Stimulated activated CD4-positive, alpha-beta T cell treated with anti-CD3 and anti-CD28 coated beads, Interleukin-1b, Interleukin-23, amount 100 ng/mL, for 1 hour (primary cell): ENCODE data around the gene GRIN2A.

Source experiments
- DNase-seq, 2 donors: peaks; one replicate each; pipeline ENCODE4 v3.0.0-alpha.2; 2020; ENCODE audit warnings: low read depth in 2 of 2

The GRIN2A gene

DNA sequence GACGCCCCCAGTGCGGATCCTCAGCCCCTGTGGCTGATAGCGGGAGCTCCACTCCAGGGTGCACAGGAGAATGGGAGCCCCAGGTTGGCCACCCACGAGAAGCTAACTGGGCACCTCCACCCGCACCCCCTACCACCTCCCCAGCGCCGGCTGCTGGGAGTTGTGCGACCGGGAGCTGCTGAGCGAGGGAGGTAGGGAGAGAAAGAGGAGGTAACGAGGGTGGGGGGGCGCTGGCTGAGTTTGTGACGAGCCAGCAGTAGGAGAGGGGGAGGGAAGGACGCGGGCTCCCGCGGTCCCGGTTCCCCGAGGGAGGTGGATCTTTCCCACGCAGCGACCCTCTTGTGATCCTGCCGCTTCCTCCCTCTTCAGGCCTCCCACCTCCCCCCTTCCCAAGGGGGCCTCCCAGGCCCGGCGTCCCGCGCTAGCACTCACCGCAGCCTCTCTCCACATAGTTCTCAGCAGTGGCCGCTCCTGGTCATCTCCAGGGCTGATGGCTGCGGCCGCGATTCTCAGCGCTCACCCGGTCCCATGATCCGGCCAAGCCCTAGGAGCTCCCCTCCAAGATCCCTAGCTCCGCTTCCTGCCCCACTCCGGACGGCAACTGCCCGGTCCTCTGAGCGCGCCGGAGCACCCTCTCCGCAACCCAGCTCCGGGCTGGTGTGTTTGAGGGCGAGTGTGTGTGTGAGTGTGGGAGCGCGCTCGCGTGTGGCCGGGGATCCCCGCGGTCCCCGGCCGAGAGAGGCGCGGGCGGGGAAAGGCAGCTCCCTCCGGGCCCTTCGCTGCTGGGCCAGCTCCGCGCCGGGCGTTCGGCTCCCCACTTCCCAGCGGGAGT is at the start of gene GRIN2A:
Gene GRIN2A, minus strand, starts transcription at position 207 of the 832 bp plus-strand sequence. CDS start 2,017 bp downstream, outside the sequence.
- DNase-seq: no peak

DNA sequence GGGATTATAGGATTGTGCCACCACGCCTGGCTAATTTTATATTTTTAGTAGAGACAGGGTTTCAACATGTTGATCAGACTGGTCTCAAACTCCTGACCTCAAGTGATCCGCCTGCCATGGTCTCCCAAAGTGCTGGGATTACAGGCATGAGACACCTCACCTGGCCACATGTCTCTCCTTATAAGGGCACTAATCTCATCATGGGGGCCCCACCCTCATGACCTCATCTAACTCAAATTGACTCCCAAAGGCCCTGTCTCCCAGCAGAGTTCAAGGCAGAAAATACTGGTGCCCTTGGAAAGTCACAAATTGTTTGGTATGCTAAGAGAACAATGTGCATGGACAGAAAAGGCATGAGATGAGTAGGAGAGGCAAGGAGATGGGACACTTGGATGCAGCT is 49.3 kb upstream of the GRIN2A start:
- DNase-seq: no peak

DNA sequence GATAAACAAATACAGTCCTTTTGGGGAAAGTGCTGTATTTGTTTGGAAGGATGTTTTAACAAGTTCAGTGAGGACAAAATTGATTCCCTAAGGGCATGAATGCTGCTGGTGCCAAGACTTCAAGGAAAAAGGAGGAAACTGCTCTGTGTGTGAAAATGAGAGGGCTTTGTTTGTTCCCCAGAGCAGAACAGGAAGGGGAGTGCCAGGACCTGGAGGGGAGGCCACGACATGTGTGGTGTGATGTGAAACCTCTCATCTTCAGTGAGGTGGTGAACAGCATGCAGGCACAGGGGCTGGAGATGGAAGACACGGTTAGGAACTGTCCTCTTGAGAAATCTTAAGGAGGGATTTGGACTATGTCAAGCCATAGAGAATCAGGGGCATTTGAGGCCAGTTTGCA is 46.6 kb upstream of the GRIN2A start:
- DNase-seq: no peak

DNA sequence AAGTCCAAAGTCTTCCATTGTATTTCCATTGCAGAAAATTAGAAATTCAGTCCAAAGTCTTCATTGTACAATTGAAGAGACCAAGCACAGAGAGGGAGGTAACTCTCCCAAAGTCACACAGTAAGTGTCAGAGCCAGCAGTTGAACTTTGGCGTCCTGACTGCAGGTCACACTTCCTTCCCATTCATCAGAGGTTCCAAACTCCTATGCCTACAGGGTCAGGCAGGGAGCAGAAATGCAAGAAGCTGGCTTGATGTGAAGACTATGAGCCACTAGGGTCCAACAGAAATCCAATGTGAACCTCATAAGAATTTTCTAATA is 44.7 kb upstream of the GRIN2A start:
- no peak for DNase-seq

DNA sequence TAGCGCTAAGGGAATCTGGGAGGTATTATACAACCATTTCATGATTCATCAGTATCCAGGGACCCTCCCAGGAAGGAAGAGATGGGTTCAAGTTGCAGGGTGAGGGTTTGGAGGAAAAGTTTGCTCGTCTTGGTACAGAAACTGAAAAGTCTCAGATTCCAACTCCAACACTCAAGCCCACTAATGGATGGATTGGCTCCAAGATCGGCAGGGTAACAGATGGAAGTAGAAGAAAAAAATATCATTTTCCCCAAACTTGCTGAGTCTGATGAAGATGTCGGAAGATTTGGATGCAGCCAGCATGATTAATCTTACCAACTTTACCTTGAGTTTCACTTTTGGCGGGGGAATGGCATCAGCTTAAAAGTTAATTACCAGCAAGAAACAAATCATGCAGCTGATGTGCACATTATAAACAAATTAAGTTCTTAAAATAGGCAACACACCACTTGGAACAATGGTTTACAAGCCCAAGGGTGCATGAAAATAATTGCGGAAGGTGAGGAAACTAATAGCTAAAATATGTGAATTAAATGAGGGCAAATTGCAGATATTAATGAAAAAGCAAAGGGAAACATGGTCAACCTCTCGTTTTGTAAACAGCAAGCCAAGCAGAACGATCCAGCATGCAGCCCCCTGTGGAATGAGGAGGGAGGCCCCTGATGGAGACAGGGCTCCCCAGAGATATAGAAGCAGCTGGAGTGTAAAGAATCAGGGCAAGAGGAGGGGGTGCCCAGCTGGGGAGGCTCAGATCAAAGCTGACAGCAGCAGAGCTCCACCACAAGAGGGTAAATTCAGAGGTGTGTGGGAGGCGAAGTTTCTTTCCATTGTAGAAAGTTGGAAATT is 44.1 kb upstream of the GRIN2A start:
- no peak for DNase-seq

DNA sequence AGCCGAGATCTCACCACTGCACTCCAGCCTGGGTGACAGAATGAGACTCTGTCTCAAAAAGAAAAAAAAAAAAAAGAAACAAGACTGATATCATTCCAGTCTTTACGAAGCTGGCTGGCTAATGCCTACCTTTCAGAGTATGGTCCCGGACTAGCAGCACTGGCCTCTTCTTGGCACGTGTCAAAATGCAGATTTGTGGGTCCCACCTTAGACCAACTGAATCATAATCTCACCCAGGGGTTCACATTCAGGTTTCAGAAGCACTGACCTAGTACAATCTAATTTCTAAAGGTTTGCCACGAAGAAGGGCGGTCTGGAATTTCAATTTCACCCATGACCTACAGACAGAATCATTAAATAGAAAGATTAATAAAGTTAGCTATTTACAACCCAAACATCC is 43.4 kb upstream of the GRIN2A start:
- DNase-seq: no peak

DNA sequence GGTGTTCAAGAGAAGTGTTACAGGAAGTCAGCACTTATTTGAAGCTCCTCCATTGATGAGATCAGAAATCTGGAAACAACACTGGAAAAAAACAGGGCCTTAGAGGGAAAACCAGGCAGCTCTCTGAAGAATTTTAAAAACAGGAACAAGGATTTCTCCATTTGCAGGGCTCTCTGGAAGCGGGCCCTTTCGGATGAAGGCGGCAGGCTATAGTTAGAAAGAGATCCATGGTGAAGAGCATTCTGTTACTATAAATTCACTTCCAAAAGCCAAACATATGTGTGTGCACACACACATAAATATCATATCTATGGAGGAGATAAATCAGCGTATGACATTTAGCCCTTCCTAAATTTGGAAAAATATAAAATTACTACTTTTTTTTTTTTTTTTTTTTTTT is 42.6 kb upstream of the GRIN2A start:
- no peak for DNase-seq

DNA sequence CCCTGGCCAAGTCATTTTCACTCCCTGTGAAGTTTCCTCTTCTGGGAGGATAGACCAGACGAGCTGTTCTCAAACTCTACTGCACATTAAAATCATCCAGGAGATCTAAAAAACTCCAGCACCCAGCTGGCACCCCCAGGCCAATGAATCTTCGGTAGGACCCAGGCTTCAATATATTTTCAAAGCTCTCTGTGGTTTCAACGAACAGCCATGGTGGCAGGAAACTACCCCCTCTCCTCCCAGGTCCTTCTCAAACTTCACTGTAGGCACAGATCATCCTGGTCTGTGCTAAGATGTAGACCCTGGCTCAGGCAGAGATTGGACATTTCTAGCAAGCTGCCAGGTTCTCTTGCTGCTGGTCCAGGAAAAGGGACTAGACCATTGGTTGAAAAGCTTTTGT is 38.7 kb upstream of the GRIN2A start:
- DNase-seq: no peak

DNA sequence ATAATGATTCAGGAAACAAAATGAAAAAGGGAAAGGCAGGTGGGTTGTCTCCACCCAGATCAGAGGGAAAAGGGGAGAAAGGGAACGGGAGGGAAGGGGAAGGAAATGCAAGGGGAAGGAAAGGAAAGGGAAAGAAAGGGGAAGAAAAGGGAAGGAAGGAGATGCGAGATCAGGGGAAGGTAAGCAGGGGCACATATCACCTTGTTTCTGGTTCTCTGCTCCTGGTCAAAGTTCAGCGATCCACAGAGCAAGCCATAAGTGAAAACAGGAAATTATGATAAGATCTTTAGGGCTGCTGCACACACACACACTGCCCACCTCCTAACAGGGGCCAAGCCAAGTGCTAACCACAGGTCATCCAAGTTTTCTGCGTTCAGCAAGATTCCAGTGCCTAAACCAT is 37.5 kb upstream of the GRIN2A start:
- no peak for DNase-seq

DNA sequence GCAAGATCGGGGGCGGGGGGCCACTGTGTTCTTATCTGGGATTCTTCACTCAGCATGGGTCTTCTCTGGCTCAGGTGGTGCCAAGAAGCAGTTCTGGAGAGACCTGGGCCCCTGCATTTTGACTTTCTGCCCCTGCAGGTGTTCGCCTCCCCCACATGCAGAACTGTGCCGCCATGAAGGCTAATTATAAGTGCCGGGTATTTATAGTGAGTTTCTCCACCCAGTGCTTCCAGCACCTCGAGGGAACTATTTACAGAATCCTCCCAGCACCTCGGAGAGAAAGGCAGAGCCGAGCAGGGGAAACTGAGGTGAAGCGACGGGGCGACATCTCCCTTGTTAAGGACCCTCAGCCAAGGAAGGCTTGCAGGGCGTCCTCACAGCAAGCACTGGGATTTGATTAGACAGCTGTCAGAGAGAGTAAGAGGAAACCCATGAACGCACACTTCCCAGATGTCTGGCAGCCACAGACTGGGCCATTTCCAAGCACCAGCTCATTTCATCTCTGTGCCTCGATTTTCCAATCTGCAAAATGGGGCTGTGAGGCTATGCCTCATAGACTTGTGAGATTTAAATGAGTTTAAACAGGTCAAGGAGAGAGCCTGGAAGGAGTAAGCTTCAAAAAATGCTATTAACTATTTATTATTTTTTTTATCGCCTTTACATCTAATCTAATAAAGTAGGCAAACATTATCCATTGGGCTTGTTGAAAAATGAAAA is 36.4 kb upstream of the GRIN2A start:
- no peak for DNase-seq

DNA sequence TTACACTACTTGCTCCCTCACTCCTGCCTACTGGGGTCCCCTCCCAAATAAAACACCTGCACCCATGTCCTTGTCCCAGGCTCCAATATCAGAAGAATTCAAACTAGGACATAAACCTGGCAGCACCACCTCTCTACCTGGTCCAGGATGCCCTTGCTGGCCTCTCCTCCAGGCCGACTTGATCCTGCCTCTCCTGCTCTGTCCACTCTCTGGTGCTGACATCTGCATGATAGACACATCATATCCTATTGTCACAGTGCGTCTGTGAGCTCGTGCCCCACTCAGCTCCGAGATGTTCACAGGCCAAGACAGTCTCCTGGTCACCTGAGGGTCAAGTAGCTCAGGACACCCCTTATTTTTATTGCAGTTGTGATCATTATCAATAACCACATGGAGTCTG is 31.5 kb upstream of the GRIN2A start:
- no peak for DNase-seq

DNA sequence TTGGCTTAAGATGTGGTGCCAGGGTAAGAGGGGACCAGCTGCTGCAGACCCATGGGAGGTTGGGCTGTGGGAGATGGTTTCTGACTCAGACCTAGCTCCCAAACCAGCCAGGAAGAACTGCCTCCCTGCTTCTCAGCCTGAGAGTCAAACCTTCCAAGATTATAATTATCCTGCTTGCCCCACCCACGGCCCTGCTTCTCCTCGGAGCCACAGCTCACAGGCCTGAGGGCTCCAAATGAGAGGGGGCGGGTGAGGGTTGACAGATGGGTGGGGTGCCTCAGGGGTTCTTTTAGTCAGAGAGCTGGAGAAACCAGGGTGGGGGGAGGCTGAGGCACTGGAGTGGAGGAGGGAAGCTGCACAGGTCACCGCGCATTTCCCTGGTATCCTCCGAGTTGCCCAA is 28.7 kb upstream of the GRIN2A start:
- no peak for DNase-seq

DNA sequence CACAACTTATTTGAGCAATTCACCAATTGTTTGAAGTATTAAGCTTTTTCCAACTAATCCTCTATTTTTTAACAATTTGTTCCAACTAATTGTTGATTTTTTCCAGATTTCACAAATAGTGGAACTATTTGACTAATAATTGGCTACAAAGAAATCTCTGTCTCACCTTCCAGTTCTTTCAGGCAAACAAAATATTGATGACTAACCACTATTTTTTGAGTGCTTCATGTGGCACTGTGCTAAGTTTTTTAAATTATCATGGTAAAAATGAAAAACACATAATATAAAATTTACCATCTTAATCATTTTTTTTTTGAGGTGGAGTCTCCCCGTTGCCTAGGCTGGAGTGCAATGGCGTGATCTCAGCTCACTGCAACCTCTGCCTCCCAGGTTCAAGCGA is 24.6 kb upstream of the GRIN2A start:
- DNase-seq: no peak

DNA sequence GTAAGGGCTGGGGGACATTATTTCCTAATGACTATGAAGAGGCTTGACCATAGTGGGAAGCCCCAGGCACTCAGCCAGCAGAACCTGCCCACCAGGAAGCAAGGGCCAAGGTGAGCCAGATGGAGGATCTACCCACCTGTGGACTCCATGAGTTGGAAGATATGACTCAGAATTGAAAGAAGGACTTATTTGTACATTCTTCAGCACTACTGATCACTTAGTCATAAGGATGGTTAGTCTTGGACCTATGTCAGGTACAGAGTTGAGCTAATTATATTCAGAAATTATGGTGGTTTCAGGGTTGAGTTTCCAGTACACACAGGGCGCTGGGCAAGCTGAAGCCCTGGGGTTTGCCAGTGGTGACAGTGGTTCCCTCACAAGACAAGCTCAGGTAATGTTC is 24.0 kb upstream of the GRIN2A start:
- no peak for DNase-seq

DNA sequence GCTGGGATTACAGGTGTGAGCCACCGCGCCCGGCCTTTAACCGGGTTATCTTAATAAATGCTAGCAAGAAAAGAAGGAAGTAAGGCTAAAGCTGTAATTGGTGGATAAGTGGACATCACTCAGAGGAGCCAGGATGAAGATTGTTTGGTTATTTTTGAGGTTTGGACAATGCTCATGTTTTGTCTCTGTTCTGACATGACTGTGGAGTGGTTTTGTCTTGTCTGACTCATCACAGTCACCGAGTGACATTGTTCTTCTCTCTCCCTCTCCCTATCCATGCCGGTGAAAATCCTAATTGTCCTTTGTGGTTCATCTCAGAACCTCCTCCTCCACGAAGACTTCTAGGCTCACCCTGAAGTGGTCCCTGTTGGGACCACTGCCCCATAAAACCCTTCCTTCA is 23.5 kb upstream of the GRIN2A start:
- DNase-seq: no peak

DNA sequence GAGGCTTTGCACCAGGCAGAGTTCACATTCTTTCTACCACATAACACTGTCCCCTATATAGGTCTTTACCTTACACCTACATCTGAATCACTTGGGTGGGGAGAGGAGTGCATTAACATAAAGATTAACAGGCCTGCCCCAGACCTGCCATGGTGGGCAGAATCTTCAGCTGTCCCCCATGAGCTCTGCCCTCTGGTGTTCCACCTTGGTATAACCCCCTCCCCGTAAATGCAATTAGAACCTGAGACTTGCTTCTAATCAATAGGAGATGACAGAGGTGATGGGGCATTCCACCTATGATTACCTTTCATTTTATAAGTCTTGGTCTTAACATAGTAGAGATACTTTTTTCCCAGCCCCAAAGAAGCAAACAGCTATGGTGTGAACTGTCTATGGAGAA is 20.4 kb upstream of the GRIN2A start:
- no peak for DNase-seq

DNA sequence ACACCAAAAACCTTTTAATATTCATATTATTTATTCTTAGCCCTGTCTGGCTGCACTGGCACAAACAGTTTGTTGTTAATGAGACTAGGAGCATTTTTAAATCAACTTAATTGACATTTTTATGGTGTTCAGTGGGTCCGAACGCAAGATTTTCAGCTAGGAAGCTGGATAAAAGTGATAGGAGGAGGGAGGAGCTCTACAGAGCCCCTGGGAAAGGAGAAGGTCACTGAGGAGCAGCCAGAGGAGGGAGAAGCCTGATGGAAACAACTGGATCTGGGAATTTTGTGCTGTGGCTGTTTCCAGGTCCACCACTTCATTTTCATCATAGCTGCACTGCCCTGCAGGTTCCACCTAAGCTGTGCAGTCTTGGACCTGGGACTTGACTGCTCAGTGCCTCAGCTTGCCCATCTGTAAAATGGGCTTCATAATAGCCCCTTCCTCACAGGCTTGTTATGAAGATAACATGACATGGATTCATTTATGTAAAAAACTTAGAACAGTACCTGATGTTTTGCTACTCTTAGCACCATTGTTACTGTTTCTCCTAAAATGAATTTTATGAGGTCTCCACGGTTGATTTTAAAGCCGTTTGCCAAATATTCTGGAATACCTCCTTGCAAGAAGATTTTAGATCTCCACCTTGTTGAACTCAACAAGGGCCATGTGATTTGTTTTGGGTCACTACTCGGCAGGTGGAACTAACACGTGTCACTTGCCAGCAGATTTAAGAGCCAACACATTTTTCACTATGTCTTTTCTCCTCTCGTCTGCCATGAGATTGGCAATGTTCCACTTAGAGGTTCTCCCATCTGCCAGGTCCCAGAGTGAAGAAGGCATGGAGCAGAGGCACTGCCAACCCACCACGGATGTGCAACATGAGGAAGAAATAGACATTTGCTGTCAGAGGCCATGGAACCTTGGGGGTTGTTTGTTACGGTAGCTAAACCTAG is 18.7 kb upstream of the GRIN2A start:
- no peak for DNase-seq

DNA sequence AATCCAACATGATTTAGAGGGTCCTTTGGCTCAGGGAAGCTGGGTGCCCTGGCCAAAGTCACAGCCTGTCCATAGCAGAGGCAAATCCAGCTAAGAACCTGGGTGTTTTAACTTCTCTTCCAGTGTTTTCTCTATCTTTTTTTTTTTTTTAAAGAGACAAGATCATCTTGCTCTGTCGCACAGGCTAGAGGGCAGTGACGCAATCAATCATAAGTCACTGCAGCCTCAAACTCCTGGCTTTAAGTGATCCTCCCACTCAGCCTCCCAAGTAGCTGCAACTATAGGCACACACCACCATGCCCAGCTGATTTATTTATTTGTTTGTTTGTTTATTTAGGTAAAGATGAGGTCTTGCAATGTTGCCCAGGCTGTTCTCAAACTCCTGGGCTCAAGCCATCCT is 14.8 kb upstream of the GRIN2A start:
- no peak for DNase-seq

DNA sequence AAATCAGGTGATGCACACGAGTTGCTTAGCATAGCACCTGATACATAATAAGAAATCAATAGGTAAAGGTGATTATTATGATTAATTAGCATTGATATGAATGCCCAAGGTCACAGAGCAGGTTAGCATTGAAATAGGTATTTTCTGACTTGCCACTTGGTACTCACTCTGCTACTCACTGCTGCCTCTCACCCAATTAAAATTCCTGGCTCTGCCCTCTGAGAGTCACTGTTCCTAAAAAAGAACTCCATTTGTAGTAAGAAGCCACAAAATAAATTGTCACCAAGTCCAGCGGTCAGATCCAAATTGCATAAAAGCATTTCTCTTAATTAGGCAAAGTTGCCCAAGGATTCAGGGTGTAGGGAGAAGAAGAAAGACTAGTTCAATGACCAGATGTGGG is 8.9 kb upstream of the GRIN2A start:
- DNase-seq: no peak

DNA sequence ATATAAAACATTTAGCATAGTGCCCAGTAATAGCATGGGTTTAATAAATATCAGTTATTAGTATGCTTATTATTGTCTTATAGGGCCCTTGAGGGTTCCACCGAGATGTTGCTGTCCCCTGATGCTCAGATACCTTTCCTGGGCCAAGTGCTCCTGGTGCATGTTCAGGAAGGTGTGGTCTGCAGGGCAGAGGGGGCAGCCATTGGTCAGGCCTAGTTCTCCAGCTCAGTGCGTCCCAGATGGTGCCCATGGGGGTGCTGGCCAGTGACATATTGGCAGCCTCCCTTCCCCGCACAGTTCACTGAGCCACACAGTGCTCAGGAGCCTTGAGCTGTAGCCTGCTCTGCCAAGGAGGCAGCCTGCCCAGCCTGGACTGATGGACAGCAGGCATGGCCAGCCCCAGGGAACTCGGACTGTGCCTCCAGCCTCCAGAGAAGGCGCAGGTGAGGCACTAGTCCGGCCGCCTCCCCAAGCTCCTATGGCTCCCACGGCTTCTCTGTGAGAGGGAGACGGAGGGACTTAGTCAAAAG is 7.7 kb upstream of the GRIN2A start:
- DNase-seq: no peak

DNA sequence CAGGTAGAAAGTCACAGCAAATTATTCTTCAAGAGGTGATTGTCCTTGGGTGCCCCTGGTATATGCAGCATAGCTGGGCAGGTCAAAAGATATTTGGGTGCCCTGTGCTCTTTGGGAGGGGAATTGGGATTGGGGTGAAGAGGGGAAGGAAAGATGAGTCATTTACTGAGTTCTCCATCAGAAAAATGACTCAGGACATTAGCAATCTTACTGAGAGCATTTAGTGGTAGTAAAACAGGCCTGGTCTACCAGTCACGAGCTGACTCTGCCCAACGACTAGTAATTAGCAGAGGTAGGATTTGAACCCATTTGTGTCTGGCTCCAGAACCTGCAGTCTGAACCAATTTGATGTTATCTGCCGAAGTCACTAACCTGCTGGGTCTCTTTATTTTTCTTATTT is 6.0 kb upstream of the GRIN2A start:
- no peak for DNase-seq
